Endothelial cell of umbilical vein (primary cell): ENCODE measurements around the gene TSBP1. TPM values are rescaled to one million over a fixed set of nuclear protein-coding genes. Genes with fewer than 3 reads are reported as not detected.

Source experiments
- BruUV-seq: library from RNA; stranded (reverse); fragments of 400-500 nt; replicated peaks from 2 replicates; lab custom pipeline; 2021; lab: Mats Ljungman, UMichigan
- CTCF ChIA-PET: fragments of 300-600, 350-600 bp; sonication (Branson Sonifier 250); formaldehyde crosslinking; loops from one replicate; lab custom pipeline; 2021; ENCODE audit warnings: antibody characterized with exemption, inconsistent platforms; lab: Charles Lee
- POLR2A ChIA-PET: fragments of 300-600, 350-600 bp; sonication (Branson Sonifier 250); formaldehyde crosslinking; loops from one replicate; lab custom pipeline; 2021; ENCODE audit warnings: antibody characterized with exemption, inconsistent platforms; lab: Charles Lee
- DNase-seq: peaks from one replicate; pipeline ENCODE4 v3.0.0-alpha.2; 2011; ENCODE audit warnings: low read depth, low spot score
- FAIRE-seq: peaks from 2 replicates; lab custom pipeline; 2011; peaks lifted over from hg19 to GRCh38; lab: Jason Lieb, UNC
- H2AFZ ChIP-seq: 2 replicates; pipeline ENCODE4 v1.6.0; 2012; ENCODE audit warnings: low read depth, low read length, control low read depth, inconsistent platforms
- H3K27ac ChIP-seq: 2 replicates; pipeline ENCODE4 v1.5.1; 2011; ENCODE audit warnings: low read depth, mild to moderate bottlenecking, control low read depth, low read length, moderate library complexity; ENCODE audit not compliant: insufficient read depth
- H3K27me3 ChIP-seq, 2 experiments: 2 replicates each; pipeline versions ENCODE4 v1.6.0 to v1.6.1; 2011; ENCODE audit warnings: low read length in 2 of 2, mixed read lengths in 1 of 2; ENCODE audit not compliant: control insufficient read depth in 2 of 2, insufficient read depth in 2 of 2
- H3K36me3 ChIP-seq, 2 experiments: 2 replicates in 1 of 2; 3 replicates in 1 of 2; pipeline ENCODE4 v1.5.1; 2011; ENCODE audit warnings: low read length in 2 of 2, mild to moderate bottlenecking in 1 of 2, moderate library complexity in 1 of 2; ENCODE audit not compliant: control insufficient read depth in 2 of 2, insufficient read depth in 2 of 2; ENCODE audit errors: extremely low read depth in 1 of 2
- H3K4me1 ChIP-seq: 3 replicates; pipeline ENCODE4 v1.5.1; 2011; ENCODE audit warnings: mild to moderate bottlenecking, low read length; ENCODE audit not compliant: control insufficient read depth, insufficient read depth; ENCODE audit errors: extremely low read depth
- H3K4me2 ChIP-seq: 2 replicates; pipeline ENCODE4 v1.6.1; 2011; ENCODE audit warnings: low read length, control low read depth, mixed read lengths; ENCODE audit not compliant: insufficient read depth
- H3K4me3 ChIP-seq, 3 experiments: fragments of 200-600 bp in 1 of 3; sonication (generic), shearing (Covaris generic) in 1 of 3; replicated peaks in 1 of 3; 2 replicates each; pipeline ENCODE4 v1.5.1; 2011 to 2016; ENCODE audit warnings: control low read depth in 3 of 3, low read length in 3 of 3, mild to moderate bottlenecking in 2 of 3, inconsistent platforms in 1 of 3, low read depth in 1 of 3, moderate library complexity in 1 of 3; ENCODE audit not compliant: insufficient read depth in 1 of 3
- H3K79me2 ChIP-seq: 2 replicates; pipeline ENCODE4 v1.6.0; 2012; ENCODE audit warnings: low read length, inconsistent platforms; ENCODE audit not compliant: control insufficient read depth, insufficient read depth
- H3K9ac ChIP-seq: replicated peaks from 2 replicates; pipeline ENCODE3; 2011; ENCODE audit warnings: low read length, control low read depth; ENCODE audit not compliant: insufficient read depth; ENCODE audit errors: extremely low read depth
- H3K9me1 ChIP-seq: replicated peaks from 3 replicates; pipeline ENCODE4 v1.6.0; 2011; ENCODE audit warnings: mild to moderate bottlenecking, low read length; ENCODE audit not compliant: control insufficient read depth, insufficient read depth; ENCODE audit errors: extremely low read depth
- H3K9me3 ChIP-seq: replicated peaks from 2 replicates; pipeline ENCODE4 v1.5.1; 2012; ENCODE audit warnings: low read length, inconsistent platforms; ENCODE audit not compliant: control insufficient read depth, insufficient read depth
- H4K20me1 ChIP-seq: replicated peaks from 2 replicates; pipeline ENCODE3; 2011; ENCODE audit warnings: mild to moderate bottlenecking, low read length; ENCODE audit not compliant: control insufficient read depth, insufficient read depth; ENCODE audit errors: extremely low read depth
- EZH2 ChIP-seq: IDR thresholded peaks from 2 replicates; pipeline ENCODE4 v1.6.1; 2012; ENCODE audit warnings: borderline replicate concordance, low read depth, mild to moderate bottlenecking, moderate library complexity, low read length, inconsistent platforms; ENCODE audit not compliant: severe bottlenecking
- FOS ChIP-seq: IDR thresholded peaks from 2 replicates; pipeline ENCODE4 v1.6.1; 2011; ENCODE audit warnings: mild to moderate bottlenecking, low read length, moderate library complexity, borderline replicate concordance; ENCODE audit not compliant: insufficient read depth
- GATA2 ChIP-seq: IDR thresholded peaks from 2 replicates; pipeline ENCODE4 v1.7.0; 2011; ENCODE audit warnings: low read depth, mild to moderate bottlenecking, moderate library complexity, mixed read lengths, low read length; ENCODE audit not compliant: insufficient read length, insufficient read depth
- JUN ChIP-seq: IDR thresholded peaks from 2 replicates; pipeline ENCODE4 v1.6.1; 2011; ENCODE audit warnings: borderline replicate concordance, low read depth; ENCODE audit not compliant: insufficient read length, insufficient read depth
- MYC ChIP-seq: IDR thresholded peaks from one replicate; pipeline ENCODE4 v1.6.1; 2011; ENCODE audit warnings: mild to moderate bottlenecking, low read depth, low read length
- POLR2A ChIP-seq: IDR thresholded peaks from 2 replicates; pipeline ENCODE4 v1.6.1; 2012; ENCODE audit warnings: low read depth, mild to moderate bottlenecking, control low read depth, low read length
- POLR2AphosphoS5 ChIP-seq: IDR thresholded peaks from 2 replicates; pipeline ENCODE4 v1.6.1; 2012; ENCODE audit warnings: low read depth, mild to moderate bottlenecking, control low read depth, low read length, moderate library complexity; ENCODE audit not compliant: insufficient read depth
- dilution Hi-C: fragments of 300-500 bp; cut with MboI; formaldehyde crosslinking; loops from one replicate; pipeline ENCODE4 v1.15.0; 2019; ENCODE audit warnings: low sequenced_read_pairs; ENCODE audit not compliant: extremely low pct_ligation_motif_present
- intact Hi-C: fragments of 100-400 bp; cut with micrococcal nuclease; formaldehyde crosslinking; loops from one replicate; pipeline ENCODE4 v1.10.0; 2022
- polyA plus RNA-seq, 4 experiments: library from polyadenylated mRNA; depleted of rRNA in 3 of 4; stranded (reverse) in 3 of 4; unstranded in 1 of 4; fragments of >200 nt; gene quantifications; 2 replicates each; pipeline versions ENCODE4 v1.2.1 to v1.2.3, GENCODE V29; 2011 to 2012; ENCODE audit warnings: missing spikeins in 1 of 4
- total RNA-seq: library from RNA; stranded (reverse); gene quantifications from 2 replicates; pipeline ENCODE4 v1.2.3, GENCODE V29; 2021
- TF ChIP-seq, protein P1 (sequence below), 2 donors: IDR thresholded peaks; 1 replicate in 1 of 2; 2 replicates in 1 of 2; pipeline ENCODE4 v1.5.1; 2011; ENCODE audit warnings: low read length in 2 of 2, mild to moderate bottlenecking in 2 of 2, moderate library complexity in 2 of 2, control low read depth in 1 of 2, inconsistent platforms in 1 of 2, low read depth in 1 of 2; ENCODE audit not compliant: insufficient read depth in 1 of 2; ENCODE audit errors: extremely low read depth in 1 of 2
- TF ChIP-seq, protein P2 (sequence below): IDR thresholded peaks from 2 replicates; pipeline ENCODE4 v1.6.1; 2011; ENCODE audit not compliant: insufficient read depth, insufficient read length

TSBP1 gene
- total and polyA plus RNA-seq, 2 donors (not counting 3 experiments of a cell fraction or from before 2014, with no cell fraction given) = not detected

DNA sequence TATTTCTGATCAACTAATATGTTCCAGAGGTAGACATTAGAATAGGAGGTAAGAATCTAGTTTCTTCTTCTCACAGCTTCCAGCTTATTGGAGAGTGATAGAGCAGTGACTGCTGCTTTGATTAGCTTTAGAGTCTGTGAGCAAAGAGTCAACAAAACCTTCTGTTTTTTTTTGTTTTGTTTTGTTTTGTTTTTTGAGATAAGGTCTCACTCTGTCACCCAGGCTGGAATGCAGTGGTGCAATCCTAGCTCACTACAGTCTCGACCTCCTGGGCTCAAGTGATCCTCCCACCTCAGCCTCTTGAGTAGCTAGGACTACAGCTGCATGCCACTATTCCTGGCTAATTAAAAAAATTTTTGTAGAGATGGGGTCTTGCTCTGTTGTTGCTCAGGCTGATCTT lies 39.3 kb downstream of the TSBP1 start:
- H3K4me3 ChIP-seq = no peak overlapping the region
- H3K4me2 ChIP-seq = no peak overlapping the region
- ChIA-PET CTCF (interaction anchor here (1.3 kb wide), 1 partner anchor 46 kb away, joined by 3 read pairs; no protein-coding TSS in a partner anchor), POLR2A (no interaction called here)
- H3K27ac ChIP-seq = no peak overlapping the region
- dilution Hi-C loops = no loop called here
- H3K79me2 ChIP-seq = no peaks in the 10 kb centered on the region
- no peaks in the 10 kb centered on the region for H3K9me1 ChIP-seq
- no peak overlapping the region for H2AFZ ChIP-seq
- intact Hi-C loops = no loop called here
- no TSS peak for BruUV-seq
- H3K9me3 ChIP-seq = no peaks in the 10 kb centered on the region
- TF ChIP-seq GATA2 (no peak), POLR2A (no peak), JUN (no peak)
- TF ChIP-seq, protein P1, sequence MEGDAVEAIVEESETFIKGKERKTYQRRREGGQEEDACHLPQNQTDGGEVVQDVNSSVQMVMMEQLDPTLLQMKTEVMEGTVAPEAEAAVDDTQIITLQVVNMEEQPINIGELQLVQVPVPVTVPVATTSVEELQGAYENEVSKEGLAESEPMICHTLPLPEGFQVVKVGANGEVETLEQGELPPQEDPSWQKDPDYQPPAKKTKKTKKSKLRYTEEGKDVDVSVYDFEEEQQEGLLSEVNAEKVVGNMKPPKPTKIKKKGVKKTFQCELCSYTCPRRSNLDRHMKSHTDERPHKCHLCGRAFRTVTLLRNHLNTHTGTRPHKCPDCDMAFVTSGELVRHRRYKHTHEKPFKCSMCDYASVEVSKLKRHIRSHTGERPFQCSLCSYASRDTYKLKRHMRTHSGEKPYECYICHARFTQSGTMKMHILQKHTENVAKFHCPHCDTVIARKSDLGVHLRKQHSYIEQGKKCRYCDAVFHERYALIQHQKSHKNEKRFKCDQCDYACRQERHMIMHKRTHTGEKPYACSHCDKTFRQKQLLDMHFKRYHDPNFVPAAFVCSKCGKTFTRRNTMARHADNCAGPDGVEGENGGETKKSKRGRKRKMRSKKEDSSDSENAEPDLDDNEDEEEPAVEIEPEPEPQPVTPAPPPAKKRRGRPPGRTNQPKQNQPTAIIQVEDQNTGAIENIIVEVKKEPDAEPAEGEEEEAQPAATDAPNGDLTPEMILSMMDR (IDR thresholded peaks at IDR 0.05; ENCODE audit: extremely low read depth in 1 of 2, insufficient read depth in 1 of 2, low read depth in 1 of 2, low read length in 2 of 2) = no peak
- H3K9ac ChIP-seq = no peak overlapping the region
- no peaks in the 10 kb centered on the region for H4K20me1 ChIP-seq
- DNase-seq (no peak), FAIRE-seq (no peak)
- peaks cover 0 to 9% of the 10 kb centered on the region in 2 experiments for H3K27me3 ChIP-seq
- no peaks in the 10 kb centered on the region for H3K36me3 ChIP-seq
- no peaks in the 10 kb centered on the region for H3K4me1 ChIP-seq

DNA sequence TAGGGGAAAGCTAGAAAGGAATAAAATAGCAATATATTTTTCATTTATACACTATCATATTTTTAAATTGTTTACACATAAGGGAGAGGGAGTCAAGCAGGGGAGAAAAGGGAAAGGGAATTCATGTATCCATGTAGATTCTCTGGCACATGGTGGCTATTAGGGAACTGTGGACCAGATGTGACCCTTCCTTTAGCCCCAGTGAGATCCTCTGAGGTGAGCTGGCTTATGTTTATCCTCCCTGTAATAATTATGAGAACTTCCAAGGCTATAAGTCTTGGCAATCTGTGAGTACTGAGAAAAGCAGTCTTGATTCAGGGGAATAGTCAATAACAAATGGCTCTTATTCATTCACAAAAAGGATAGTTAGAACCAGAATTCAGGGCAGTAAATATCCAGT lies 42.6 kb downstream of the TSBP1 start:
- intact Hi-C loops = no loop called here
- Histone ChIP-seq H3K9ac (no peak overlapping the region), H3K4me1 (no peaks in the 10 kb centered on the region), H3K9me3 (no peaks in the 10 kb centered on the region), H3K4me3 (no peak overlapping the region), H3K9me1 (no peaks in the 10 kb centered on the region), H3K27ac (no peak overlapping the region), H4K20me1 (no peaks in the 10 kb centered on the region), H3K27me3 (peaks cover 5 to 12% of the 10 kb centered on the region in 2 experiments), H3K36me3 (no peaks in the 10 kb centered on the region), H3K79me2 (no peaks in the 10 kb centered on the region), H2AFZ (no peak overlapping the region), H3K4me2 (no peak overlapping the region)
- dilution Hi-C loops = no loop called here
- no peak for TF ChIP-seq EZH2
- no peak for TF ChIP-seq FOS
- TF ChIP-seq POLR2A = no peak
- TF ChIP-seq, protein P2, sequence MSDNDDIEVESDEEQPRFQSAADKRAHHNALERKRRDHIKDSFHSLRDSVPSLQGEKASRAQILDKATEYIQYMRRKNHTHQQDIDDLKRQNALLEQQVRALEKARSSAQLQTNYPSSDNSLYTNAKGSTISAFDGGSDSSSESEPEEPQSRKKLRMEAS = no peak
- TF ChIP-seq GATA2 = no peak
- no peak for TF ChIP-seq MYC
- no peak for TF ChIP-seq POLR2AphosphoS5
- TF ChIP-seq, protein P1 (IDR thresholded peaks at IDR 0.05; ENCODE audit: extremely low read depth in 1 of 2, insufficient read depth in 1 of 2, low read depth in 1 of 2, low read length in 2 of 2) = no peak
- no peak for TF ChIP-seq JUN
- BruUV-seq = no TSS peak
- ChIA-PET CTCF (no interaction called here), POLR2A (no interaction called here)
- DNase-seq = no peak
- no peak for FAIRE-seq
